AG08395 (cell line): ENCODE data around the gene NECTIN2.
"Not testable (repeated sequence)": the region's sequence is repeated elsewhere in the genome, so short reads cannot be mapped to it uniquely, and the experiment has no call there.

Experiments
- DNase-seq: peaks from one replicate; pipeline ENCODE4 v3.0.0; 2012; ENCODE audit warnings: mixed read lengths, low spot score

NECTIN2 gene

GRCh38 chr19:44851427-44851826 is 5.3 kb downstream of the NECTIN2 start:
- DNase-seq: no peak

- DNase-seq: no peak
Measured at GRCh38 chr19:44855606-44856005, 9.5 kb downstream of the NECTIN2 start.

DNA sequence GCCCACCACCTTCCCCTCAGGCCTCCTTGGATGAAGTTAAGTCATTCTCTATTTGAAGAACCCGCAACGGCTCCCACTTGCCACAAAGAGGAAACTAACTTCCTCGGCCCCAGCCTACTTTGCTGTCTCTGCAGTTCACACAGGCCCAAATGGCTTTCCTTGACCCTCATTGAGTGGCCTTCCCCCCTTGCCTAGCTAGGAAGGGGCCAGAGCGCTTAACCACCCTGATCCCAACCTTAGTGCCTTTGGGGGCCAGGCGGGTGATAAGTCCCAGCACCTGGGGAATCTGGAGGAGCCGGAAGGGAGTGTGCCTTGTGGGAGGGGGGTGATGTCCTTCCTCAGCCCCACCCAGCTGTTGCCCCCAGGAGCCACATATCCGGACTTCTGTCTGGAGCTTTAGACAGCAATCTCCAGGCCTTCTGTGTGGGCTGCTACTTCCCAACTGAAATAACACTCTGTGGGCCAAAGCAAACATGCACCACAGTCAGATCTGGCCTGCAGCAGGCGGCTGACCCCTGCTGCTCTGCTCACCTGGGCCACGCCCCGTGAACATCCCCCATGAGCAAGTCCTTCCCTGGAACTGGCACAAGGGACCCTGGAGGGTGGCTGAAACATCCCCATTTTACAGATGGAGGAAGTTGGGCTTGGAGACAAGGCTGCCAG is 10.5 kb downstream of the NECTIN2 start:
- no peak for DNase-seq

- DNase-seq: no peak
Measured at GRCh38 chr19:44857837-44858236, 11.7 kb downstream of the NECTIN2 start.

DNA sequence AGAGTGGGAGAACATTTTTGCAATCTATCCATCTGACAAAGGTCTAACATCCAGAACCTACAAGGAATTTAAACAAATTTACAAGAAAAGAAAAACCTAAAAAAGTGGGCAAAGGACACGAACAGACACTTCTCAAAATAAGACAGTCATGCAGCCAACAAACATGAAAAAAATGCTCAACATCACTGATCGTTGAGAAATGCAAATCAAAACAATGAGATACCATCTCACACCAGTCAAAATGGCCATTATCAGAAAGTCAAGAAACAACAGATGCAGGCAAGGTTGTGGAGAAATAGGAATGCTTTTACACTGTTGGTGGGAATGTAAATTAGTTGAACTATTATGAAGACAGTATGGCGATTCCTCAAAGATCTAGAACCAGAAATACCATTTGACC is 15.5 kb downstream of the NECTIN2 start:
- not testable (repeated sequence) for DNase-seq

GRCh38 chr19:44863990-44864389 is 17.9 kb downstream of the NECTIN2 start:
- DNase-seq: no peak

DNA sequence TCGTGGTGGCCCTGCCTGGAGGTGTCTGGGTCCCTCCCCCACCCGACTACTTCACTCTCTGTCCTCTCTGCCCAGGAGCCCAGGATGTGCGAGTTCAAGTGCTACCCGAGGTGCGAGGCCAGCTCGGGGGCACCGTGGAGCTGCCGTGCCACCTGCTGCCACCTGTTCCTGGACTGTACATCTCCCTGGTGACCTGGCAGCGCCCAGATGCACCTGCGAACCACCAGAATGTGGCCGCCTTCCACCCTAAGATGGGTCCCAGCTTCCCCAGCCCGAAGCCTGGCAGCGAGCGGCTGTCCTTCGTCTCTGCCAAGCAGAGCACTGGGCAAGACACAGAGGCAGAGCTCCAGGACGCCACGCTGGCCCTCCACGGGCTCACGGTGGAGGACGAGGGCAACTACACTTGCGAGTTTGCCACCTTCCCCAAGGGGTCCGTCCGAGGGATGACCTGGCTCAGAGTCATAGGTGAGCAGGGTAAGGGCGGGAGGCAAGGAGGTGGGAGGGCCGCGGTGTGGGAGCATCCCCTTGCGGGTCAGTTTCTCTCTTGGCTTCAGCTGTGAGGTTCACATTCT is 19.2 kb downstream of the NECTIN2 start:
- DNase-seq: no peak

DNA sequence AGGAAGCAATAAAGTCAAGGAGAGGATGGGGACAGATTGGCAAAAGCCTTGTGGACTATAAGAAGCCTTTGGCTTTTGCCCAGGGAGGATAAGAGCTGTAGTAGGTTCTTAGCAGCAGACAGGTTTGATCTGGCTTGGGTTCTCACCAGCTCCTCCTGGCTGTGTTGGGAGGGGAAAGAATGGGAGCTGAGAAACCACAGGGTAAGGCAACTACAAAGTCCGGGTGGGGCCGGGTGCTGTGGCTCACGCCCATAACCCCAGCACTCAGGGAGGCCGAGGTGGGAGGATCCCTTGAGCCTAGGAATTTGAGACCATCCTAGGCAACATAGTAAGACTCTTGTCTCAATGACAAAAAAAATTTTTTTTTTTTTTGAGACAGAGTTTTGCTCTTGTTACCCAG is 20.6 kb downstream of the NECTIN2 start:
- DNase-seq: no peak

- no peak for DNase-seq
Measured at GRCh38 chr19:44867578-44867977, 21.5 kb downstream of the NECTIN2 start.

DNA sequence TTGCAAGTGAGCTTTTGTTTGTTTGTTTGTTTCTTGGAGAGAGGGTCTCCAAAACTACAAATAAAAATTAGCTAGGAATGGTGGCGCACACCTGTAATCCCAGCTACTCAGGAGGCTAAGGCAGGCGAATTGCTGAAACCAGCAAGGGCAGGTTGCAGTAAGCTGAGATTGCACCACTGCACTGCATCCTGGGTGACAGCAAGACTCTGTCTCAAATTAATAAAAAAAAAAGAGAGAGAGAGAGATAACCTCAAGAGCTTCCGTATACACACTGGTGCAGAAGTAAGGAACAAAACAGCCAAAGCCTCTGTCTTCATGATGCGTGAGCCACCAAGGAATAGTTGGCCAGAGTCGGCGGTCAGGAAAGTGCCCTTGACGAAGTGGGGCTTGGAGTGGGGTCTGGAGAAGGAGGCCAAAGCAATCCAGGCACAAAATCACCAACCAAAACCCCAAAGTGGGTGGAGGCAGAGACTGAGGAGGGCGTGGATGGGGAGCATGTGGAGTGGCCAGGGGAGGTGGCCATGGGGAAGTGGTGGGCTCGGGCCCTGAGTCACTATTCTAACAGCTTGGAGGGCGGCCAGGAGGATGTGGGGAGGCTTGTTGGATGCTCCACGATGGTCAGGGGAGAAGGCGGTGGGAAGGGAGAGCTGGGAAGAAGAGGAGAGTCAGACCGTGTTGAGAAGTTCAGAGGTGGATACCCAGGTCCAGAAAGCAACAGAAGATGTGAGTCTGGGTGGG is 23.8 kb downstream of the NECTIN2 start:
- no peak for DNase-seq

DNA sequence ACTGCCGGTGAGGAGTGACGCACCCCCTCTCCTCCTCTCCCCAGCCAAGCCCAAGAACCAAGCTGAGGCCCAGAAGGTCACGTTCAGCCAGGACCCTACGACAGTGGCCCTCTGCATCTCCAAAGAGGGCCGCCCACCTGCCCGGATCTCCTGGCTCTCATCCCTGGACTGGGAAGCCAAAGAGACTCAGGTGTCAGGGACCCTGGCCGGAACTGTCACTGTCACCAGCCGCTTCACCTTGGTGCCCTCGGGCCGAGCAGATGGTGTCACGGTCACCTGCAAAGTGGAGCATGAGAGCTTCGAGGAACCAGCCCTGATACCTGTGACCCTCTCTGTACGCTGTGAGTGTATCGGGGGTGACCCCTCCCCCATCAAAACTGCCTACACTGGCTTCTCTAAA is 25.7 kb downstream of the NECTIN2 start:
- no peak for DNase-seq

- no peak for DNase-seq
Measured at GRCh38 chr19:44872661-44873060, 26.6 kb downstream of the NECTIN2 start.

GRCh38 chr19:44874317-44874716 is 28.2 kb downstream of the NECTIN2 start:
- DNase-seq: no peak

DNA sequence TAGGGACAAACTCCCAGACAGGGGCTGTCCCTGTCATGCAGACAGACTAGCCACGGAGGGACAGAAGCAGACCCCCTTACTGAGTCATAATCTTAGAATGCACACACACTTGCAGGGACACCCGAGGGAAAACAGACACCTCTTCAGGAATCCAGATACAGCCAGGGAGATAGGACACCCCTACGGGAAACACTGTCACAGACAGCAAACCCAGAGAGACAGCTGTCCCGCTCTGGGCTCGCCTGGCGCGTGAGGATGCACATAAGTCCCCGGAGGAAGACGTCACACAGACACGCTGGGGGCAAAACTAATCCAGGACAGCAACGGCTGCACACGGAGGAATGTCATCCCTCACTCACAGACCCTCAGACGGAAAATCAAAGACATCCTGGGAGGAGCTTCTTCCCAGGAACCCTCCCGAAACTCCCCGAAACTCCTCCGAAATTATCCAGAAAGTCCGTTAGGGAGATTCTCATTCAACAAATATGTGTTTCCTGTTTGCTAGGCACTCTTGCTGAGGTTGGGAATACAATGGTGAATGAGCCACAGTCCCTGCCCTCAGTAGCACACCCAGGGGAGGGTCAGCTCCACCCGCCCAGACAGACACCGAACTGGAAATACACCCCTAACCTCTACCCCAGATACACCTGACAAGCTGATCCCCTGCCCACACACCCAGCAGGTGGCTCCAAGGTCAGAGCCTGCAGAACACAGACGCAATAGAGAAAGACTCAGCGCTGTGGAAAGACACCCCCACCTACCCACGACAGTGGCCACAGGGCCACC is 29.8 kb downstream of the NECTIN2 start:
- DNase-seq: no peak

GRCh38 chr19:44876930-44877535 is 30.9 kb downstream of the NECTIN2 start:
- no peak for DNase-seq

GRCh38 chr19:44878120-44878865 is 32.2 kb downstream of the NECTIN2 start:
- no peak for DNase-seq

GRCh38 chr19:44879309-44880065 is 33.4 kb downstream of the NECTIN2 start:
- DNase-seq: no peak

GRCh38 chr19:44882063-44882462 is 36.0 kb downstream of the NECTIN2 start:
- no peak for DNase-seq

- DNase-seq: not testable (repeated sequence)
Measured at GRCh38 chr19:44882619-44883397, 36.7 kb downstream of the NECTIN2 start.

GRCh38 chr19:44883922-44884321 is 37.8 kb downstream of the NECTIN2 start:
- DNase-seq: no peak
